Mesendoderm (in vitro differentiated cells): ENCODE results near the gene EIF6.

ENCODE experiments used
- DNase-seq: peaks from one replicate; pipeline ENCODE4 v3.0.0; 2013
- H2AK5ac ChIP-seq: 2 replicates; pipeline ENCODE4 v1.6.1; 2013; ENCODE audit warnings: low read length, inconsistent platforms
- H2BK120ac ChIP-seq: 2 replicates; pipeline ENCODE4 v1.6.1; 2013; ENCODE audit warnings: low read depth, mild to moderate bottlenecking, low read length, moderate library complexity, mixed read lengths
- H2BK15ac ChIP-seq: replicated peaks from 2 replicates; pipeline ENCODE4 v1.6.1; 2013; ENCODE audit warnings: low read depth, mild to moderate bottlenecking, moderate library complexity
- H2BK5ac ChIP-seq: 2 replicates; pipeline ENCODE4 v1.6.1; 2013; ENCODE audit warnings: low read length, inconsistent platforms
- H3K18ac ChIP-seq: 2 replicates; pipeline ENCODE4 v1.6.1; 2013; ENCODE audit warnings: mild to moderate bottlenecking, low read length, mixed read lengths
- H3K23ac ChIP-seq: one replicate; pipeline ENCODE4 v1.6.1; 2013; ENCODE audit warnings: low read length
- H3K27ac ChIP-seq: 2 replicates; pipeline ENCODE4 v1.5.1; 2013; ENCODE audit warnings: low read depth, mild to moderate bottlenecking, inconsistent platforms, low read length, moderate library complexity
- H3K27me3 ChIP-seq: 2 replicates; pipeline ENCODE4 v1.6.1; 2013; ENCODE audit warnings: low read length, control low read depth, mild to moderate bottlenecking, inconsistent platforms; ENCODE audit not compliant: insufficient read depth, poor library complexity
- H3K36me3 ChIP-seq: 2 replicates; pipeline ENCODE4 v1.6.1; 2013; ENCODE audit warnings: low read length, inconsistent platforms; ENCODE audit not compliant: control insufficient read depth, insufficient read depth
- H3K4ac ChIP-seq: one replicate; pipeline ENCODE4 v1.6.1; 2013; ENCODE audit warnings: low read depth, mild to moderate bottlenecking, low read length, moderate library complexity
- H3K4me1 ChIP-seq: 2 replicates; pipeline ENCODE4 v1.6.1; 2013; ENCODE audit warnings: low read depth, low read length, inconsistent platforms; ENCODE audit not compliant: control insufficient read depth
- H3K4me2 ChIP-seq: 2 replicates; pipeline ENCODE4 v1.6.1; 2013; ENCODE audit warnings: low read length
- H3K4me3 ChIP-seq: 2 replicates; pipeline ENCODE4 v1.5.1; 2013; ENCODE audit warnings: mild to moderate bottlenecking, low read length
- H3K56ac ChIP-seq: one replicate; pipeline ENCODE4 v1.6.1; 2013; ENCODE audit warnings: low read length
- H3K79me1 ChIP-seq: 2 replicates; pipeline ENCODE4 v1.6.1; 2013; ENCODE audit warnings: low read length, inconsistent platforms
- H3K79me2 ChIP-seq: 2 replicates; pipeline ENCODE4 v1.6.1; 2013; ENCODE audit warnings: mild to moderate bottlenecking, low read length; ENCODE audit not compliant: control insufficient read depth, insufficient read depth
- H3K9ac ChIP-seq: 2 replicates; pipeline ENCODE4 v1.6.1; 2013; ENCODE audit warnings: low read length, inconsistent platforms
- H4K5ac ChIP-seq: one replicate; pipeline ENCODE4 v1.6.1; 2013; ENCODE audit warnings: low read length
- H4K8ac ChIP-seq: one replicate; pipeline ENCODE4 v1.6.1; 2013; ENCODE audit warnings: low read depth, mild to moderate bottlenecking, control low read depth, low read length, moderate library complexity
- whole genome bisulfite sequencing: extraction: QIAGEN DNeasy Blood & Tissue Kit; methylation state at CpG from one replicate; pipeline ENCODE4 v1.1.7; 2013; ENCODE audit warnings: low lambda C conversion rate, missing lambda C conversion rate; ENCODE audit not compliant: insufficient coverage; ENCODE audit errors: extremely low coverage; 5-methylcytosine and 5-hydroxymethylcytosine counted together

EIF6 gene

GRCh38 chr20:35294293-35294685 is 9.7 kb upstream of the EIF6 start:
- no peak for DNase-seq
- Histone ChIP-seq H3K4me1 (no peaks in the 10 kb centered on the region), H3K36me3 (no peaks in the 10 kb centered on the region)

GRCh38 chr20:35293303-35294292 is 9.0 kb upstream of the EIF6 start:
- no peak overlapping the region for H4K5ac ChIP-seq
- H3K4me2 ChIP-seq: no peak overlapping the region
- no peak overlapping the region for H2BK15ac ChIP-seq
- no peak overlapping the region for H3K27ac ChIP-seq
- H3K4me3 ChIP-seq: no peak overlapping the region
- DNase-seq: no peak
- no peaks in the 10 kb centered on the region for H3K27me3 ChIP-seq
- H3K36me3 ChIP-seq: no peaks in the 10 kb centered on the region
- no peak overlapping the region for H3K4ac ChIP-seq
- H3K56ac ChIP-seq: no peak overlapping the region
- H2BK5ac ChIP-seq: no peak overlapping the region
- WGBS: no CpG with 5 or more reads among the region's 19 CpGs
- H3K18ac ChIP-seq: no peak overlapping the region
- H2AK5ac ChIP-seq: no peak overlapping the region
- H2BK120ac ChIP-seq: no peak overlapping the region
- H3K79me2 ChIP-seq: no peaks in the 10 kb centered on the region
- no peaks in the 10 kb centered on the region for H3K79me1 ChIP-seq
- H3K23ac ChIP-seq: no peak overlapping the region
- H4K8ac ChIP-seq: no peak overlapping the region
- H3K4me1 ChIP-seq: no peaks in the 10 kb centered on the region
- H3K9ac ChIP-seq: no peak overlapping the region

More at GRCh38 chr20:35294293-35294685, 9.7 kb upstream of the EIF6 start:
- Histone ChIP-seq H3K56ac (no peak overlapping the region), H3K9ac (no peak overlapping the region), H2BK120ac (no peak overlapping the region), H3K4me2 (no peak overlapping the region), H3K18ac (no peak overlapping the region), H2BK5ac (no peak overlapping the region), H3K4me3 (no peak overlapping the region), H3K27me3 (no peaks in the 10 kb centered on the region), H3K23ac (no peak overlapping the region), H4K5ac (no peak overlapping the region), H2BK15ac (no peak overlapping the region), H3K79me1 (no peaks in the 10 kb centered on the region), H4K8ac (no peak overlapping the region), H3K4ac (no peak overlapping the region), H2AK5ac (no peak overlapping the region), H3K27ac (no peak overlapping the region), H3K79me2 (no peaks in the 10 kb centered on the region)
- WGBS: no CpG with 5 or more reads among the region's 5 CpGs

GRCh38 chr20:35292504-35293285 is 8.1 kb upstream of the EIF6 start:
- Histone ChIP-seq H3K27ac (no peak overlapping the region), H3K79me1 (no peaks in the 10 kb centered on the region), H2AK5ac (no peak overlapping the region), H3K9ac (no peak overlapping the region), H3K4me2 (no peak overlapping the region), H2BK15ac (no peak overlapping the region), H4K5ac (no peak overlapping the region), H3K27me3 (no peaks in the 10 kb centered on the region), H3K4me3 (no peak overlapping the region), H3K79me2 (no peaks in the 10 kb centered on the region), H4K8ac (no peak overlapping the region), H2BK120ac (no peak overlapping the region), H3K4me1 (no peaks in the 10 kb centered on the region), H3K4ac (no peak overlapping the region), H2BK5ac (no peak overlapping the region), H3K56ac (no peak overlapping the region), H3K36me3 (no peaks in the 10 kb centered on the region), H3K23ac (no peak overlapping the region), H3K18ac (no peak overlapping the region)
- WGBS: no CpG with 5 or more reads among the region's 23 CpGs
- no peak for DNase-seq

GRCh38 chr20:35291654-35292503 is 7.3 kb upstream of the EIF6 start, which contains the start of gene FAM83C:
TSS of gene FAM83C (minus strand) at chr20:35292425. CDS start at chr20:35292304, 121 bp downstream.
- Histone ChIP-seq H3K9ac (no peak within 1 kb of the TSS), H3K23ac (no peak within 1 kb of the TSS), H3K18ac (no peak within 1 kb of the TSS), H4K8ac (no peak within 1 kb of the TSS), H4K5ac (no peak within 1 kb of the TSS), H3K56ac (no peak within 1 kb of the TSS), H2AK5ac (no peak within 1 kb of the TSS), H2BK15ac (no peak within 1 kb of the TSS), H3K4me2 (no peak within 1 kb of the TSS), H3K27me3 (no peaks in the 10 kb centered on the region), H3K4ac (no peak within 1 kb of the TSS), H3K4me3 (no peak within 1 kb of the TSS), H2BK120ac (no peak within 1 kb of the TSS), H3K36me3 (no peaks in the 10 kb centered on the region), H2BK5ac (no peak within 1 kb of the TSS), H3K79me2 (no peaks in the 10 kb centered on the region), H3K27ac (no peak within 1 kb of the TSS), H3K79me1 (no peaks in the 10 kb centered on the region), H3K4me1 (no peaks in the 10 kb centered on the region)
- WGBS: no CpG with 5 or more reads among the region's 40 CpGs
- DNase-seq: no peak

GRCh38 chr20:35290887-35291417 is 6.4 kb upstream of the EIF6 start:
- Histone ChIP-seq H3K4me3 (no peak overlapping the region), H2AK5ac (no peak overlapping the region), H3K36me3 (no peaks in the 10 kb centered on the region), H3K4me2 (no peak overlapping the region), H2BK120ac (no peak overlapping the region), H2BK5ac (no peak overlapping the region), H3K4ac (no peak overlapping the region), H3K79me2 (no peaks in the 10 kb centered on the region), H3K4me1 (no peaks in the 10 kb centered on the region), H3K56ac (no peak overlapping the region), H3K27ac (no peak overlapping the region), H4K5ac (no peak overlapping the region), H3K27me3 (no peaks in the 10 kb centered on the region), H2BK15ac (no peak overlapping the region), H3K79me1 (no peaks in the 10 kb centered on the region), H3K9ac (no peak overlapping the region), H3K23ac (no peak overlapping the region), H3K18ac (no peak overlapping the region), H4K8ac (no peak overlapping the region)
- WGBS: no CpG with 5 or more reads among the region's 7 CpGs
- DNase-seq: no peak
